ENCODE measurements around the gene SIX5.
"Not testable (repeated sequence)": the region's sequence is repeated elsewhere in the genome, so short reads cannot be mapped to it uniquely, and the experiment has no call there.

Gene SIX5

DNA sequence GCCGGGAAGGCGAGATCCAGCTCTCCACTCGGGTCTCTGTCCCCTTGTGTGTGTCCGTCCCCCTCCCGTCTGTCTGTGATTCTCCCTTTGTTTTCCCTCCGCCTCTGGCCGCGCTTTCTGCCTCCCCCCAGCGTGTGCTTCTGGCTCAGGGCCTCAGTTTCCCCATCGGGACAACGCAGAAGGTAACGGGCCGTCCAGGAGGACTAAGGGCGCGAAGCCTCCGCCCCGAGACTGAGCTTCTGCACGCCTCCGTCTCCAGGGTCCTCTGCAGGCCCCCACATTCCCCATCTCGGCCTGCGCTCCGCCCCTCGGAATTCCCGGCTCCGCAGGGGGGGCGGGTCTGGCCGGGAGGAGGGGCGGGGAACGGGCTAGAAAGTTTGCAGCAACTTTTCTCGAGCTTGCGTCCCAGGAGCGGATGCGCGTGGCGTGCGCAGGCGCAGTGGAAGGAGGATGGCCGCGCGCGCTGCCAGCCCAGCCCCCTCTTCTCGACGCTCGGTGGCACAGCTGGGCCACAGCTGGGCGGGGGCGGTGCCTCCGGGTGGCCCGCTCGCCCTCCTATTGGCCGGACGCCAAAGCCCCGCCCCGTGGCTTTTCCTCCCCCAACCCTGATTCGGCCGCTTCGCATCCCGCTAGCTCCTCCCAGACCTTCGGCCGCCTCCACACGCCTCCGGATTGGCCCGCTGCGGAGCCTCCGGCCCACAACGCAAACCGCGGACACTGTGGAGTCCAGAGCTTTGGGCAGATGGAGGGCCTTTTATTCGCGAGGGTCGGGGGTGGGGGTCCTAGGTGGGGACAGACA lies at the start of gene SIX5:
Gene SIX5 (minus strand): TSS at position 269 of the 799 bp plus-strand sequence. CDS start 408 bp downstream, outside the sequence.
- DNase-seq = peak; percentile 66 to 98 (median 92)

DNA sequence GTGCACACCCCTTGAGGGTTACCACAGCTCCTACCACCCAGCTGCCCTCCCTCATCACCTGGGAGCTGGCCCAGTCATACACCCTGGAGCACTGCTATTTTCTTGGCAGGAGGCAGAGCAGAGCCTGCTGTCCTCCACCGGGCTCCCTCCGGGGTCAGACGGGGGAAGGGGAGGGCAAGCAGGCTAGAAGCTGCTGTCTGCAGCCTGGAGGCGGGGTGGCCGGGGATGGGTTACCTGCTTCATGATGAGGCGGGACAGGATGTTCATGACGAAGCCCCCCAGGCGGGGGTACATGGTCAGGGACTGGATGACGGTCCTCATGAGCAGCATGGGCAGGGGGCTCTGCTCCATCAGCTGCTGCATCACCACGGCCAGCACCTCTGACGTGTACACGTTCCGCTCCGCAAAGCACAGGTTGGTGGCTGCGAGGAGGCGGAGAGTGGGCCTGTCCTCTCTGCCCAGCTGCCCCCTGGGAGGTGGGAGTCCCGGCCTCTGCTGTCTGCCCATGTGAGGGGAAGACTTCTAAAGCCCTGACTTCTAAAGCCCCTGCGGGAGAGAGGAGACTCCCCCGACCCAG lies 48.8 kb upstream of the SIX5 start:
- DNase-seq = no peak

DNA sequence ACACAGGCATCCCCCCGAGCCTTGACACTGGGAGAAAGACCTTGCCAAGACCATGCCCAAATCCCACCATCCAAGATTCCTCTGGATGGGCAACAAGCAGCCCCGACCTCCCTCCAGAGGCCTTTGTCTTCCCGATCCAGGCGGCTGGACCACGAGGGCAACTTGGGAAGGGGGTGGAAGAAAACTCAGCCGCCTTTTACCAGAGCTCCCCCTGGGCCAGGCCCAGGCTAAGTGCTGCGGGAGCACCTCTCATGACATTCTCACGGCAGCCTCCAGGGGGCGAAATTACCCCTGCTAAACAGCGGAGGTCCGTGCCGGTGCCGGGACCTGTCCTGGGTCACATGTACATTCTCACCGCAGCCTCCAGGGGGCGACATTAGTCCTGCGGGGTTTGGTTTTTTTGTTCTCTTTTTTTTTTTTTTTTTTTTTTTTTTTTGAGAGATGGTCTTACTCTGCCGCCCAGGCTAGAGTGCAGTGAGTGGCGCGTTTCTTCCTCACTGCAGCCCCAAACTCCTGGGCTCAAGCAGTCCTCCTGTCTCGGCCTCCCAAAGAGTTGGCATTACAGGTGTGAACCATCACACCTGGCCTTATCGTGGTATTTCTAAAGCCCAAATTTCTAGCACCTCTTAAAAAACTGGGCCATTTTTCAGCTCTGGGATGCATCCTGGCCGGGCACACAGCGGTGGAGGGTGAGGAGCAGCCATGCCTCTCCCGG lies 48.1 kb upstream of the SIX5 start:
- peak; percentile 10 to 88 (median 72) for DNase-seq

DNA sequence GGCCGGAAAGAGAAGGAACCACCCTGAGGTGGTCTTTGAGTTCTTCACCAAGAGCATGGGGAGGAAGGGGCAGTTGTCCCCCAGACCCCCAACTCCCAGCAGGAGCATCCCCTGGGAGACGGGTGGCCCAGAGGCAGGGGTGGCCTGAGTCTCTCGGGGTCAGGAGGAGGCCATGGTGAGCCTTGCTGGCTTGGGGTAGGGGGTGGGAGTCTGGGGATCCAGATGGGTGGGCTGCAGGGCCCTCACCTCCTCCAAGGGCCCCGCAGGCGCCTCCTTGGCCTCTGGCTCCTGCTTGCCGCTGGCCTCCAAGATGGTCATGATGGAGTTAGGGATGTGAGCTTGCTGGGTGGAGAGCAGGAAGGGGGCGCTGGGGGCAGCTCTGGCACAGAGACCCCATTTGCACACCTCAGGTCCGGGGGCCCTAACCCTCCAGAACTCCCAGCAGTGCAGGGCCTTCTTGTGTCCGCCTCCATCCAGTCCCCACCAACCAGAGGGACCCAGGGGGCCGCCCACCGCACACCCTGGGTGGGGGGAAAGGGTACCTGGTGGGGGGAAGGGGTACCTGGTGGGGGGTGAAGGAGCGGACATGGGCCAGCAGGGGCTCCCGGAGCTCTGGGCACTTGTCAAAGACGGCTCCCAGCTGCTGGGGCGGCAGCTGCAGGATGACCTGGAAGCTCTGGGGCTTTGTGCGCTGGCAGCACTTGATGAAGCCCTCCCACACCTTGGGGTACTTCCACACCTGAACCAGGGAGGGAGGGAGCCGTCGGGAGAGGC lies 47.4 kb upstream of the SIX5 start:
- DNase-seq = no peak

DNA sequence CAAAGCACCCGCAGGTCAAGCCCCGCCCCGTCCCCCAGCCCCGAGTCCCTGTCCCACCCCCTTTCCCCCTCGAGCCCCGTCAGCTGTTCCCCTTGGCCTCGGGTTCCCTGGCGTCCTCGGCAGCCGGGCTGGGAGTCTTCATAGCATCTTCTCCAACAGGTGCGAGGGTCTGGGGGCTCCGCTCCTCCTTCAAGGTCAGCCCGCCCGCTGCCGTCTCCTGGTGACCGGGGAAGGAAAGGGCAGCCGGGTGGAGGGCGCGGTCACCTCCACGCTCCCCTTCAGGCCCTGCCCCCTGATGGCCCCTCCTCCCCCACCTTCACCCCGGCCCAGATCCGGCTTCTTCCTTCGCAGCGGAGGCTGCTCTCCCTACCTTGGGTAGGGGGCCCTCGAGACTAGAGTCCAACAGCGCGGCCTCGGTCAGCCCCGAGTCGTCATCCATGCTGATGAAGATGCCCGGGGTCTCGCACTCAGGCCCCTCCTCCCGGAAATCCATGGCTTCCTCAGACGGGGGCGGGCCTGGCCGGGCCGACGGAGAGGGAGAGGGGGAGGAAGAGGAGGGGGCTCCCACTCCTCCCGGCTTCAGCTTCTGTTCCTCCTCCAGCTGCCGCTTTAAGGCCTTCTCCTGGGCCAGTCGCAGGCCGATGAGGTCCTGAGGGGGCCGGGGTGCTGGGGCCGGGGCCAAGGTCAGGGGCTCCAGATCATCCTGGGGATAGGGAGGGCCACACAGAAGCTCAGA lies 46.6 kb upstream of the SIX5 start:
- DNase-seq = peak in 6 of 51 donors; percentile 5 to 35 (median 16)

DNA sequence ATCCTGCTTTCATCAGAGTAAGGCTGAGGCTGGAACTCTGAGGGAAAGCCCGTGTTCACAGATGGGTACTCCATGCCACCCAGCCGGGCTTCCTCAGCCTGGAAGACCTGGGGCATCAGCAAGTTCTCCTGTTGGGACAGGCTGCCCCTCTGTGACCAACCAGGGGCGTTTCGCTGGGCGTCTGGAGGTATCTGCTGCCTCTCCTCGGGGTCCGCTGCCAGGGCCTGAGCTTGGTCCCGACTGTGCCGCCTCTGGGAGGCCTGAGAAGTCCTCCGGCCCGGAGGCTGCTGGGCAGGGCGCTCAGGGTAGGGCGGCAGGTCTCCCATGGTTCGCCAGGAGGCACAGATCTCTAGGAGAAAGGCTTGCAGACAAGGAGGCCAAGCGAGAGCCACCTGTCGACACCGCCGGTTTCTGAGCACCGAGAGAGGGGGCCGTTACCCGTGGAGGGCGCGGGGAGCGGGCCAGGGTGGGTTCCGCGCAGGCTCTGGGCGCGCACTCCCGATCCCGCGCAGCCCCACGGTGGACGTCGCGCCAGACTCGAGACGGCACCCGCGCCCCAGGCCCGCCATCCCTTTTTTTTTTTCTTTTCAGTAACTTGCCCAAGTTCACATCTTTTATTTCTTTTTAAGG lies 45.9 kb upstream of the SIX5 start, which contains the start of gene RSPH6A:
Gene RSPH6A (minus strand): TSS at position 458 of the 630 bp plus-strand sequence. CDS start 132 bp downstream, at position 326.
- no peak for DNase-seq

DNA sequence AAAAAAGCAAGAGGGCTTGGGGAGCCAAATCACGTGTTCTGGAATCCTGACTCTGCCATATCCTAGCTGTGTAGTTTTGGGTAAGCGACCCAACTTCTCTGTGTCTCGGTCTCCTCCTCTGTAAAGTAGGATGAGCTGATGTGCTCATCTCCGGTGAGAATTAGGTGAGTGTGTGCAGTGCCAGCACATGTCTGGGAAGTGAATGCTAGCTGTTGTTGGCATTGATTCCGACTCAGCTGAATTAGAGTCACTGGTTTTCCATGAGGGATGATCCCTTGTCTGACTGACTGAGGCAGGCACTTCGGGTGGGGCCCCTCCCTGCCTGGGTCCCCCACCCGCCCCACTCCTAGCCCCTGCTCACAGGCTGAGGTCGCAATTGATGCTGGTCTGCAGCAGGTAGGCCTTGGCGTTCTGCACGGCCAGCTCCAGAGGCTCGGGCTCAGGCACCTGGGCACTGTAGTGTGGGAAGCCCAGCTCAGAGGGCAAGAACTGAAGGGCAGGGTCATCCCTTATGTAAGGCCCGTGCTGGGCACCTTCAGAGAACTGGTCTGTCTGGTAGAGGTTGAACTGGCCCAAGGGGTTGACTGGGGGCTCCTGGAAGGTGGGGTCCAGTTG lies 45.2 kb upstream of the SIX5 start:
- no peak for DNase-seq

DNA sequence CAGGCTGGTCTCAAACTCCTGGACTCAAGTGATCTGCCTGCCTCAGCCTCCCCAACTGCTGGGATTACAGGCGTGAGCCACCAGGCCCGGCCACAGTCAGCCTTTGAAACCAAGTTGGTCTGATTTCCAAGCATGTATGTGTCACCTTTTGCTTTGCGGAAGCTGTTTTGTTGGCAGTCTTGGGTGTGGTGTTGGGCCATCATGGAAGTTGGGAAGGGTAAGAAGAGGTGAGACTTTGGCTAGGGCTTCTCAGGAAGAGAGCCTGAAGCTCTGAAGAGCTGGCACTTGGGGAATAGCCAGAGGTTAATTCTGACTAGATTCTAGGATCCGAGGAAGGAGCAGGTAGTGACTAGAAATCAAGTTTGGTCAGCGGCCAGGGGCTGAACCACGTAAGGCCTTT lies 43.2 kb upstream of the SIX5 start:
- DNase-seq = no peak

DNA sequence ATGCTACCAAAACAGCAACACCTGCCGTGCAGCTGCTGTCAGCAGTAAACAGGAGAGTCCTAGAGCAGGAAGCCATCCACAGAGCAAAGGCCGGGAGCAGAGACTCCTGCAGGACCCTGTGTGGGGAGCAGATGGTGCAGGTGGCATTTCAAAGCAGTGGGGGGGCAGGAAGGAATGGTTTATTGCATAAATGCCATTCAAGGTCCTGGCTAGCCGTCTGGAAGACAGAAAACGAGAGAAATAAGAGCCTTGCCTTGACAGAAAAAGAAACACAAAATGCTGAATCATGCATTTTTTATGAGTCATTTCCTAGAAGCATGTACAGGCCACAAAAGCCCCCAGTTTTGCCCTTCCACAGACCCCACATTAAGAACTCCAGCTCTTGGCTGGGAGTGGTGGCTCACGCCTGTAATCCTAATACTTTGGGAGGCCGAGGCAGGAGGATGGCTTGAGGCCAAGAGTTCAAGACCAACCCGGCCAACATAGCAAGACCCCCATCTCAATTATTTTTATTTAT lies 40.6 kb upstream of the SIX5 start:
- DNase-seq = no peak

DNA sequence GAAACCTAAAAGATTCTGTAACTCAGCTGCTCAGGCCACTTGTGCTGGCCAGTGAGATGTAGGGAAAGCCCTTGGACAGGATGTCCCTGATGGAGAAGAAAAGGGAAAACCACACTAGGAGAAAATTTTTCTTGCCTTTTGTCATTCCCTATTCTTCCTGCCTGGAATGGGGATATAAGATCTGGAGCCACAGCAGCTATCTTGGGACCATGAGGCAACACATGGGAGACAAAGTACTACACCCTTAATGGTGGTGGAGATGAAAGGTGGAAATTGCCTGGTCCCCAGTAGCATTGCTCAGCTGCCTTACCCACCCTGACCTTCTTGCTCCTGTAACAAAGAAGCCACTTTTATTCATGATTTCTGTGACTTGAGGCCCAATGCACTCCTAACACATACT lies 36.7 kb upstream of the SIX5 start:
- DNase-seq = no peak

DNA sequence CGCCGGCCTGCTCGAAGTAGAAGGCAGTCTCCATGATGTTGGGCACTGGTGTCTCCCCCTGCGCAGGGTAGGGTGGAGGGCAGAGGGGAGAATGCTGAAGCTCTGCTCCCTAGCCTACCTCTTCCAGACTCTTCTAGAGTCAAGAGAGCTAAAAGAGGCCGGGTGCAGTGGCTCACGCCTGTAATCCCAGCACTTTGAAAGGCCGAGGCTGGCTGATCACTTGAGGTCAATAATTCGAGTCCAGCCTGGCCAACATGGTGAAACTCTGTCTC lies 35.8 kb upstream of the SIX5 start:
- DNase-seq = no peak

DNA sequence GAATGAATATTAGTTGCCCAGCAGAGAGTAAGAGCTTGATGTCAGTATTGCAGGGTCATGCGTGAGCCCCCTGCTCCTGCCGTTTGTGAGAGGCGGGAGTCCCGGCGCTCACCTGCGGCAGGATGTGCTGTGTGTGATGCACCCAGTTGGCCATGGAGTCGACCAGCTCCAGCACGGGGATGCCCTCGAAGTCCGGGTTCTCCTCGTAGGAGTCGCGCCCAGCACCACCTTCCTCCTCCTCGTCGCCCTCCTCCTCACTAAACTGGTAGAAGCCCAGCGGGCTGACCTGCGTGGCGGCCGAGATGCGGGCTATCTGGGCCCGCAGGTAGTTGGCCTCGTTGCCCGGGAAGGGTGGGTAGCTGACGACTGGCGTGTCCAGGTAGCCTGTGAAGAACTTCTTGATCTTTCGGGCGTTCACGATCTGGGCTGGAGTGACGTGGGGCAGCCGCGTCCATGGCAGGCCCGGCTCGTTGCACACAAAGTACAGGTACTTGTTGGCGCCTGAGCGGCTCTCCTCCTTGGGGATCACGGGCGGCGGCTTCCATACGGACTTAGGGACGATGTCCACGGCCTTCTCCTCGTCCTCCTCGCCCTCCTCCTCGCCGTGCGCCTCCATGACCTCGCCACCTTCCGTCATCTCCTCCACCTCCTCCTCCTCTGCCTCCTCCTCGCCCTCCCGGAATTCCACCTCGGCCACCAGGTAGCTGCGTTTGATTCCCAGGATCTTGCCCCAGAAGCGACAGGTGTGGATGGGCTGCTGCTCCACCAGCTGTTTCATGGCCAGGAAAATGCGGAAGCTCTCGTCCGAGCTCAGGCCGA lies 35.3 kb upstream of the SIX5 start:
- no peak for DNase-seq

DNA sequence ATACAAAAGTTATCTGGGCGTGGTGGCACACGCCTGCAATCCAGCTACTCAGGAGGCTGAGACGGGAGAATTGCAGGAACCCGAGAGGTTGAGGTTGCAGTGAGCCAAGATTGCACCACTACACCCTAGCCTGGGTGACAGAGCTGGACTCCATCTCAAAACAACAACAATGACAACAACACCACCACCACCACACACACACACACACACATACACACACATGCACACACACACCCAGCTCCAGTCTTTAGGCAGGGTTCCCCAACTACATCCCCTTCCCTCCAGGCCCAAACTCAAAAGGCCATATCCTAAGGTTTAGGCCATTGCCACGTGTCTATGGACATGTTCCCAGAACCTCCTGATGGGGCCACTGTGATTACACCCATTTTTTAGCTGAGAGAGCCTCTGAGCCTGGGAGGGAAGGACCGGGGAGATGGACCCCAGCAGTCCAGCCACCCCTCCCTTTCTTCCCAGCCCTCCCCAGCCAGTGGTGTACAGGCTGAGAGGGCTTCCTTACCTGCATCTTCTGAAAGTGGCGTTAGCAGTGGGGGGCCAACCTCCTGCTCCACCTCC lies 32.6 kb upstream of the SIX5 start:
- no peak for DNase-seq

DNA sequence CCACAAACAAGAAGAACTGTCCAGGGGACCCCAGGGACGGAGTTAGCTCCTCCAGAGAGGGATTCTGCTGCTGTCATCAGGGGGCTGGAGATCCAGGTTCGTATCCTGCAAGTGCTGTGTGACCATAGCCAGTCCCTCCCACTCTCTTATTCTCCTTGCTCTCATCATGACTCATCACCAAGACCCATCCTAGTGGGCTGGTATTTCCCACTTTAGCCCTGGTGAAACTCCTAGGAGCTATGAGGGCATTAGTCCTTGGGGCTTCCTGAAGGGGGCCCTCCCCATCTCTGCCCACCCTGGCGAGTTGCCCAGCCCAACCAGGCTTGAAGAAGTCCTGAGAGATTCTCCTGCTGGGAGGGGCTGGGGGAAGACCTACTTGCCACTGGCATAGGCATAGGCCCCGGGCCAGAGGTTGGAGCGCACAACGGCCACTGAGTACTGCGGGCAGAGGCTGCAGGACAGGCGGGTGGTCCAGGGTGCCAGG lies 31.1 kb upstream of the SIX5 start:
- DNase-seq = no peak

DNA sequence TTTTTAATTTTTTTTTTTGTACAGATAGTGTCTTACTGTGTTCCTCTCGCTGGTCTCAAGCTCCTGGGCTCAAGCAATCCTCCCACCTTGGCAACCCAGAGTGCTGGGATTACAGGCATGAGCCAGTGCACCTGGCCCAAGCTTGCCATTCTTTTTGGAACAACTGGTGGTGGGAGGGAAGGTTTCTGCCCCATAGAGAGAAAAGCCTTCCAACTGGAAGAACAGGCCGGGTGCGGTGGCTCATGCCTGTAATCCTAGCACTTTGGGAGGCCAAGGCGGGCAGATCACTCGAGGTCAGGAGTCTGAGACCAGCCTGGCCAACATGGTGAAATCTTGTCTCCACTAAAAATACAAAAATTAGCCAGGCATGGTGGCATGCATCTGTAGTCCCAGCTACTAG lies 30.5 kb upstream of the SIX5 start:
- not testable (repeated sequence) for DNase-seq

DNA sequence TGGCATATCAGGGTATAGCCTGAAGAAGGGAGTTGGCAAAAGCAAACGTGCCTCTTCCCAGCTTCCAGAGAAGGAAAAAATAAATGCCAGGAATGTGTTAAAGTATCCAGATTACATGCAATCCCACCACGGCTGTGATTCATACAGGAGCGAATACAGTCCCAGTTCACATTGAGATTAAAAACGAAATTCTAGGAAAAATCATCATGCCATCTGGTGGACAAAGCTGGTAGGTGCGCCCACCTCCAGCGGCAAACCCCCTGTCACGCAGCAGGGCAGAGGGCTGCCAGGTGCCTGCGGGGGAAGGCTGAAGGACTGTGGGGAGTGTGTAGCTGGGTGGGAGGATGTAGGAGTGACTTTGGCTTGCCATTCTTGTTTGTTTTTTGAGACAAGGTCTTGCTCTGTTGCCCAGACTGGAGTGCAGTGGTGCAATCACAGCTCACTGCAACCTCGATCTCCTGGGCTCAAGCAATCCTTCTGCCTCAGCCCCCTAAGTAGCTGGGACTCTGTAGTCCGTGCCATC lies 30.0 kb upstream of the SIX5 start:
- peak in 29 of 51 donors; percentile 9 to 61 (median 32) for DNase-seq

DNA sequence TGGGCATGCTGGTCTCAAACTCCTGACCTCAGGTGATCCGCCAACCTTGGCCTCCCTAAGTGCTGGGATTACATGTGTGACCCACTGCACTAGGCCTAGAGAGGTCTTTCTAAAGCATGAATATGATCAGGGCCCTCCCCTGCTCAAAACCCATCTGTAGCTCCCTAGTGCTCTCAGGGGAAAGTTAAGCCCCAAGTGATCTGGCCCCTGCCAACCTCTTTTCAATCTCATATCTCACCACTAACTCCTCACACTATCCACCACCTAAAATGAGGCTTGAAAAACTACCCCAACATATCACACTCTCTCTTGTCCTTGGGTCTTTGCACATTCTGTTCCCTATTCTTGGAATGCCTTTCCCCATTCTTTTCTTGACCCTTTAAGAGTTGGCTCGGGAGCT lies 25.6 kb upstream of the SIX5 start:
- no peak for DNase-seq

DNA sequence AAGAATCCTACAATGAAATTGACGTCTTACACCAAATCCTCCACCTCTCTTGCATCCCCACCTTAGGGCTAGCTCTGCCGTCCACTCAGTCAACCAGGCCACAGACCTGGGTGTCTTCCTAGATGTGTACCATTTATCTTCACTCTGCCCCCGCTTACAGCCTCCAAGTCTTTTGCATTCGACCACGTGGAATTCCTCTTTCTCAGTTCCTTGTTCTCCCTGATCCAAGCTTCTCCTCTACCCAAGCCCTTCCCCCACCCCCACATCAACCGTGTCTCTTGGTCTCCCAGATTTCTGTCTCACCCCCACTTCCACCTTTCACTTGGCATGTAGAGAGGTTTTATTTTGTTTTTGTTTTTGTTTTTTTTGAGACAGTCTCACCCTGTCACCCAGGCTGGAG lies 24.8 kb upstream of the SIX5 start:
- no peak for DNase-seq

Measured in hypothalamus (tissue), 51 donors.